Inflammatory macrophage treated with lipopolysaccharide for 1 hour (primary cell): Measurements from ENCODE around the gene ABCD4.
"Not testable (repeated sequence)": the region's sequence is repeated elsewhere in the genome, so short reads cannot be mapped to it uniquely, and the experiment has no call there.

Experiments
- DNase-seq, 2 donors: peaks; one replicate each; pipeline ENCODE4 v3.0.0-alpha.2; 2020 to 2022

The ABCD4 gene

DNA sequence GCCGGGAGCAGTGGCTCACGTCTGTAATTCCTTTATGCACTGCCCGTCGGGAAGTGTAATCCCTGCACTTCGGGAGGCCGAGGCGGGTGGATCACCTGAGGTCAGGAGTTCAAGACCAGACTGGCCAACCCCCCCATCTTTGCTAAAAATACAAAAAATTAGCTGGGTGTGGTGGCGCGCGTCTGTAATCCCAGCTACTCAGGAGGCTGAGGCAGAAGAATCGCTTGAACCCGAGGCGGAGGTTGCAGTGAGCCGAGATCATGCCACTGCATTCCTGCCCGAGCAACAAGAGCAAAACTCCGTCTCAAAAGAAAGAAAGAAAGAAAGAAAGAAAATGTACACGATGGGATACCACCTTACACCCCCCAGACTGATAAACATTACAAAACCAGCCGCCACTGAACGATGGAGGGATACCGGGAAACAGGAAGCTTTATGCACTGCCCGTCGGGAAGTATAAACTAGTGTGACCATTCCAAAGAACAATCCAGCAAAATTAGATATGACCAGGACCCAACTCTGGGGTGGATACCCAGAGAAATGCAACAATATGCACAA is 1.1 kb downstream of the ABCD4 start:
- no peak for DNase-seq

- DNase-seq, result peak in 1 of 2 donors; percentile 2
Measured at GRCh38 chr14:74299061-74299545, 3.6 kb downstream of the ABCD4 start.

GRCh38 chr14:74297986-74298385 is 4.7 kb downstream of the ABCD4 start:
- peak; percentile 14 to 50 for DNase-seq

GRCh38 chr14:74296037-74296467 is 6.7 kb downstream of the ABCD4 start:
- DNase-seq, result no peak

GRCh38 chr14:74293606-74294005 is 9.1 kb downstream of the ABCD4 start:
- DNase-seq, result no peak

DNA sequence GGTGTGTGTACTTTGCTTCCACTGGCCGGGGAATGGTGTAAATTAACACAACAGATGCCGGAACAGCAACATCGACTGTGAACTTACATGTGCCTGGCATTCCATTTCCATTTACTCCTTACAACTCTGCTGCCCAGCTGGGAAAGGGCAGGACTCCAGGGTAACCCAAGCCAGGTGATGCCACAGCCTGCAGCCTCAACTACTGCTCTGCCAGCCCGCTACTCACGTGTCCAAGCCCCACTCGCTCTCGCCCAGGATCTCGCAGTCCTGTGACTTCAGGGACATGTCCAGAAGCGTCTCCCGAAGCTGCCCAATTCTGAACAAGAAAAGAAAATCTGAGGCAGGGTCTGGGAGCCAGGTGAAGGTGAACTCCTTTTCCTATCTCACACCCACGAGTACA is 10.7 kb downstream of the ABCD4 start:
- no peak for DNase-seq

GRCh38 chr14:74290415-74290814 is 12.3 kb downstream of the ABCD4 start:
- DNase-seq, result peak in 1 of 2 donors; percentile 29

GRCh38 chr14:74289801-74290200 is 12.9 kb downstream of the ABCD4 start:
- no peak for DNase-seq

- no peak for DNase-seq
Measured at GRCh38 chr14:74286736-74287135, 16.0 kb downstream of the ABCD4 start.

DNA sequence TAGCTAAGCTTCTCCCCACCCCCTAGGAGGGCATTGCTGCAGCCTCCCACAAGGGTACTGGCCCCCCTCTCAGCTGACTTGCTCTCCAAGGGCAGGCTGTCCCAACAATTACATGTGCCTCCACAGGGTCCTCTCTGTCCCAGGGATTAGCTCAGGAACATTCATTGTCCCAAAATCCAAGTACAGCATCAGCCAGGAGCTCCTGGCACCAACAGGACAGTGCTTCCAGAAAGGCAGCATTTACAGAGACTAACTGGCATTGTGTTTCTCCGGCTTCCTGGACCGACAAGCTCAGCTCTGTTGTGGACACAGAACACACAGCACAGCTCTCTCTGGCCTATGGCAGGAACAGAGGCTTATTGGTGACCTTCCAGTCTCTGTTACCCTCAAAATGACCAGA is 21.7 kb downstream of the ABCD4 start:
- DNase-seq, result no peak

- DNase-seq, result no peak
Measured at GRCh38 chr14:74278080-74278479, 24.7 kb downstream of the ABCD4 start.

DNA sequence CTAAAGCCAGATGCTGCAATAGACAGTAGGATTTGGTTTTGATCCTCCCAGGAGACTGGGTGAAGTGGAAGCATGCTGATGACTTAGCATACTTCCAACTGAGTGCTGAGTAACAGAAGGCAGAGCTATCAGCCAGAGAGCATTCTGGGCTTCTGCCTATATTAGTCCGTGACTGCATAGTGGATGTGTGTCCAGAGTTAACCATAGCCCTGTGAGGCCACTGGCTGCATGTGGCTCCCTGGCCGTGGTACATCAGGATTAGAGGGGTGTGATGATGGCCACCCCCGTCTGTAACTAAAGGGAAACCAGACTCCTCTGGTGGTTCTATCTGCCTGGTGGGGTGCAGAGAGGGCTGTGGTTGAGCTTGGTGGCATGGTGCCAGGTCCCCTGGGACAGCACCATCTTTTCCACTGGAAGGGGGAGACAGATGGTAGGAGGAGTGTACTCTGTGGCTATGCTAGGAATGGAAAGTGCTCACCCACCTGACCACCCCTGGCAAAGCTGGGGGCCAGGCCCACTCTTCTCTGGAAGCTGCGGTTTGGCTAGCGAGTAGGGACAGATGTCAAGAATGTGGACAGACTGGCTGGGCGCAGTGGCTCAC is 27.4 kb downstream of the ABCD4 start:
- no peak for DNase-seq

DNA sequence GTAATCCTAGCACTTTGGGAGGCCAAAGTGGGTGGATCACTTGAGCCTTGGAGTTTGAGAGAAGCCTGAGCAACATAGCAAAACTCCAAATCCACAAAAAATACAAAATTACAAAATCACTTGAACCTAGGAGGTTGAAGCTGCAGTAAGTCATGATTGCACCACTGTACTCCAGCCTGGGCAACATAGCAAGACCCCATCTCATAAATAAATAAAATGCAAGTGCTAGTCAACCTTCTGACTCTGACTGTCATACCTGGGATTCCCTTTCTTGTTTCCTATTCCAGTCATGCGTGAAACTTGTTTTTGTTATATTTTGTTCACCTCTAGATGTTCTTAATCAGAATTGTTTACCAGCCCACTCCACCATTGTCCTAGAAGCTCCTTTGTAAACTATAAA is 31.4 kb downstream of the ABCD4 start:
- DNase-seq, result no peak

DNA sequence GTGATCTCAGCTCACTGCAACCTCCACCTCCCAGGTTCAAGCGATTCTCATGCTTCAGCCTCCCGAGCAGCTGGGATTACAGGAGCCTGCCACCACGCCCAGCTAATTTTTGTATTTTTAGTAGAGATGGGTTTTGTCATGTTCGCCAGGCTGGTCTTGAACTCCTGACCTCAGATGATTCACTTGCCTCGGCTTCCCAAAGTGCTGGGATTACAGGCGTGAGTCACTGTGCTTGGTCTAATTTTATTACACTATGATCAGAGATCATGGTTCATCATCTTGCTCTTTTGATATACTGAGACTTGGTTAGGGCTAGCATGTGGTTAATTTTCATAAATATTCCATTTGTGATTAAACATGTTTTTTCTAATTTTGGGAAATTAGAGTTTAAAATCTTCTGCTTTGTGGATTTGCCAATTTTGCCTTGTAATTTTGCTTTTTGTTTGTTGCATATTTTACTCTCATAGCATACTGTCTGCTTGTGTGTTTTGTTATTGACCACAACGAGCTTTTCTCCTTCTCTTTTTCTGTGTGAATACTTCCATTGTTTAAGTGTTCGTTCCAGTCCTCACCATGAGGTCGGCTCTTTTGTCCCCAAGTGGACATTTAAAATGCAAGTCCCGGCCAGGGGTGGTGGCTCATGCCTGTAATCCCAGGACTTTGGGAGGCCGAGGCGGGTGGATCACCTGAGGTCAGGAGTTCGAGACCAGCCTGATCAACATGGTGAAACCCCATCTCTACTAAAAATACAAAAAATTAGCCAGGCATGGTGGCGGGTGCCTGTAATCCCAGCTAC is 32.2 kb downstream of the ABCD4 start:
- DNase-seq, result not testable (repeated sequence)

DNA sequence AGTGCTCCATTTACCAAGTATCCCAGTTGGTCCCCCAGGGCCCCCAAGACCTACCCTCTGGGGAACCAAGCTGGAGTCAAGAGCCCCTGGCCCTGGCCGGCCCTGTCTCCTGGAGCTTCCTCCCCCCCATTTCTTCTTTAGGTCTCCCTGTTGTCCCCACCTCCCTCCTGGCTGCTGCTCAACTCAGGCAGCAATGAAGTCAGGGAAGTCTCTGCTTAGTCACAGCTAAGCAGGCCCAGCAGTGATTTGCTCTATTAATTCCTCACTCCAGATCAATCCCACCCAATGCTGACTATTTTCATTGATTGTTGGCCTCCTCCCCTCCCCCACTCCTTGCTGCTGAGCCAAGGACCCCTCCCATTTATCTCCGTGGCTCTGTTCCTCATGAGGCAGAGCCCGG is 35.1 kb downstream of the ABCD4 start:
- DNase-seq, result no peak

DNA sequence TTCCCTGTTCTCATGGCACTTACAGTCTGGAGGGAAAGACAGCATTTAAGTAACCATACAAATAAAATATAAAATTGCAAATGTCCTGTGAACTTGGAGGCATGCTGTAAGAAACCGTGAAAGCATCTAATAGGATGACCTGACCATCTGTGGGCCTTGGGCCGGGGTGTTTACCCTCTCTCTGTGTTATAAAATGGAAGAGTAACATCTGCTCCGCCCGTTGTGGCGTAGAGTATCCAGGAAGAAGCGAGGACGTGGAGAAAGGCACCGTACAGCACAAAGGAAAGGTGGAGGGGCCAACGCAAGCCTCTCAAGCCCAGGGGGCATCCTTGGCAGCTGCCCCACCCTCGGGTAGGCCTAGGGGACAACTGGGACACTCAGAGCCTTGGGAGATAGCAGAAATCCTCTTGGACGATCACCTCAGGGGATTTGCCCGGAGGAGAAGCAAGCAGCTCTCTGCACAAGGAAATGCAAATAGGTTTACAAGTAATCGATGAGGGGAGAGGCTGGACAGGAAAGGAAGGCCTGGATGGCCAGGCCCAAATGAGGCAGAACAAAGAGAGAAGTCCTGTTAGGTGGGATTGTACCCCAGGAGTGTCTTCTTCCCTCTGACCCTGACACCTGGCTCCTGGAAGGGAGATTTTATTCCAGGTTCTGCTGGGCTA is 37.3 kb downstream of the ABCD4 start:
- DNase-seq, result no peak

DNA sequence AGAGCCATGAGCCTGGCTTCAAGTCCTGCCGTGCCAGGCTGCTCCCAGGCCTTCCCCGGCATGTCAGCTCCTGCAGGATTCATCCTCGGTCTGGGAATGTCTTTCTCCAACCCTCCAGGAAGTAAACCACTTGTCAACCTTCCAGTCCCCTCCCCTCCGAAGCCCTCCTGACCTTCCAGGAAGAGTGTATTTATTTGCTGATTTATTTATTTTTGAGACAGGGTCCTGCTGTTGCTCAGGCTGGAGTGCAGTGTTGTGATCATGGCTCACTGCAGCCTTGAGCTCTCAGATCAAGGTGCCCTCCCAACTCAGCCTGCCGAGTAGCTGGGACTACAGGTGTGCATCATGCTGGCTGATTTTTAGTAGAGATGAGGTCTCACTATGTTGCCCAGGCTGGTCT is 38.8 kb downstream of the ABCD4 start:
- no peak for DNase-seq

- DNase-seq, result no peak
Measured at GRCh38 chr14:74263181-74263580, 39.6 kb downstream of the ABCD4 start.

DNA sequence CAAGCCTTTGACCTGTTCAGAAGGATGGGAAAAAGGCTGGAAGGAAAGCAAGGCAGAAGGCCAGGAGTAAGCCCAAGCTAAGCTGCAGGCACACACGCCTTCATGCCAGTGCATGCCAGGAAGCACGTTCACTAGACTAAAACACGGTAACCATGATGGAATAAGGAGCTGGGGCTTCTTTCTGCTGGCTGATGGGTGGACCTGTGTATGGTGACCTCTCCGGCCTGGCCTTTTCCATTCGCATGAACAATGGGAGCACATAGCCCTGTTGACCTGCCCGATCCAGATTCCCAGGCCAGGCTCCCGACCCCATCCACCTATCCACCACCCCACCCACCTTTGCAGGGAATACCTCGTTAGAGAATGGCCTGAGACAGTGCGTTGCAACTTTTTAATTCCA is 40.7 kb downstream of the ABCD4 start:
- no peak for DNase-seq

DNA sequence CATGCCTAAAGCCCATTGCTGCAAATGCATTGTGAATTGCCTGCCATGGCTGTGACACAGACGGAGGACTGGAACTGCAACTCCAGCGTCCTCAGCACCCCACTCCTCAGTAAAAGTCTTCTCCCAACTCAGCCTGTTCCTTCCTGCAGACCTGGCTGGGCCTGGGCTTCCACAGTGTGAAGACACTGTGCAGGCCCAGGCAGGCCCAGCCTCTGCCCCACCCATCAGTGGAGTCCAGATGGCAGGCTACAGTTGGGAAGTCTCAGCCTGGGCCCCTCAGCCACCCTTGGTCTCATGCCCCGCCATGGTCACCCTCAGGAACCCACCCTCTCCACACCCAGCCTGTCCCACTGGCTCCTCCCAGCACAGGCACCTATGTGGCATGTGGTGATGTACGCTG is 41.4 kb downstream of the ABCD4 start:
- DNase-seq, result no peak

- DNase-seq, result no peak
Measured at GRCh38 chr14:74260525-74261233, 42.1 kb downstream of the ABCD4 start.

- no peak for DNase-seq
Measured at GRCh38 chr14:74259513-74259912, 43.2 kb downstream of the ABCD4 start.

- DNase-seq, result no peak
Measured at GRCh38 chr14:74258764-74259035, 44.0 kb downstream of the ABCD4 start.
